MM.1S (cell line): ENCODE measurements around the gene DPP8.

Source experiments
- DNase-seq: peaks from one replicate; pipeline ENCODE4 v3.0.0-alpha.2; 2015
- H2AFZ ChIP-seq: fragments of 300-600 bp; sonication (generic); 2 replicates; pipeline ENCODE4 v1.6.0; 2016; ENCODE audit warnings: antibody characterized with exemption, low read length
- H3F3A ChIP-seq: fragments of 300-600 bp; sonication (generic); 2 replicates; pipeline ENCODE4 v1.6.1; 2016; ENCODE audit warnings: mild to moderate bottlenecking, antibody characterized with exemption, low read length, moderate library complexity, mixed read lengths; ENCODE audit not compliant: insufficient read depth
- H3K27ac ChIP-seq: fragments of 300-600 bp; sonication (generic); 2 replicates; pipeline ENCODE4 v1.5.1; 2016; ENCODE audit warnings: mild to moderate bottlenecking, low read length
- H3K27me3 ChIP-seq: fragments of 300-600 bp; sonication (generic); replicated peaks from 2 replicates; pipeline ENCODE4 v1.6.0; 2016; ENCODE audit warnings: low read length; ENCODE audit not compliant: insufficient read depth
- H3K36me3 ChIP-seq: fragments of 300-600 bp; sonication (generic); replicated peaks from 2 replicates; pipeline ENCODE4 v1.6.1; 2016; ENCODE audit warnings: mild to moderate bottlenecking, low read length, mixed read lengths; ENCODE audit not compliant: insufficient read depth
- H3K4me1 ChIP-seq: fragments of 300-600 bp; sonication (generic); 2 replicates; pipeline ENCODE4 v1.6.1; 2016; ENCODE audit warnings: low read length, mixed read lengths
- H3K4me2 ChIP-seq: fragments of 300-600 bp; sonication (generic); 2 replicates; pipeline ENCODE4 v1.6.0; 2016; ENCODE audit warnings: low read depth, low read length
- H3K4me3 ChIP-seq: fragments of 300-600 bp; sonication (generic); 2 replicates; pipeline ENCODE4 v1.5.1; 2016; ENCODE audit warnings: low read length, mixed read lengths
- H3K79me2 ChIP-seq: fragments of 300-600 bp; sonication (generic); 2 replicates; pipeline ENCODE4 v1.6.1; 2016; ENCODE audit warnings: mixed run types, low read length, mixed read lengths
- H3K9ac ChIP-seq: fragments of 300-600 bp; sonication (generic); 2 replicates; pipeline ENCODE4 v1.6.1; 2016; ENCODE audit warnings: low read length, mixed read lengths
- H3K9me2 ChIP-seq: fragments of 300-600 bp; sonication (generic); replicated peaks from 2 replicates; pipeline ENCODE4 v1.6.1; 2016; ENCODE audit warnings: mild to moderate bottlenecking, low read length, mixed read lengths; ENCODE audit not compliant: insufficient read depth
- H3K9me3 ChIP-seq: fragments of 300-600 bp; sonication (generic); replicated peaks from 2 replicates; pipeline ENCODE4 v1.6.1; 2016; ENCODE audit warnings: mild to moderate bottlenecking, low read length, mixed read lengths; ENCODE audit not compliant: insufficient read depth
- H4K20me1 ChIP-seq: fragments of 300-600 bp; sonication (generic); 2 replicates; pipeline ENCODE4 v1.6.1; 2016; ENCODE audit warnings: mild to moderate bottlenecking, low read length, moderate library complexity, mixed read lengths; ENCODE audit not compliant: insufficient read depth
- EZH2 ChIP-seq: fragments of 300-600 bp; sonication (generic); optimal IDR thresholded peaks from 2 replicates; pipeline ENCODE3; 2017; ENCODE audit warnings: low read depth, mild to moderate bottlenecking, antibody characterized with exemption, low read length, mixed read lengths
- EZH2phosphoT487 ChIP-seq: fragments of 300-600 bp; sonication (generic); IDR thresholded peaks from 2 replicates; pipeline ENCODE4 v1.6.1; 2018; ENCODE audit warnings: antibody characterized with exemption, low read length
- TF ChIP-seq, protein P1 (sequence below): fragments of 300-600 bp; sonication (generic); IDR thresholded peaks from 2 replicates; pipeline ENCODE4 v1.5.1; 2016; ENCODE audit warnings: antibody characterized with exemption, low read length, mixed read lengths

Gene DPP8

DNA sequence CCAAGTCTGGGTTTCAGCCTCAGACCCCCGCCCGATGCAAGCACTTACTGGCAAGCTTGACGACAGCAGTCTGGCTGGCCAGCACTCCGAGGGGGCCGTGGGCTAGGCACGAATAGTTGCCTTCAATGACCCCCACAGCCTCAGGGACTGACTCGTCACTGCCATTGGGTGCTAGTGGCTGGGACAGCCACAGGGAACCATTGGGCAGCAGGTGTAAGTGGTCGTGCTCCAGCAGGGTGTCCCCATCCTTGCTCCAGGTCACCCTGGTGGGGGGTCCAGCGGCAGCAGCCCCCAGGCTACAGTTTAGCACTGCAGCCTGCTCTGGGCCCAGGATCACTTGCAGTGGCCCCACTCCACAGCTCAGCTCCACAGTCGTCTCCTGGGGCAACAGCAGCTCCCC lies 106.5 kb downstream of the DPP8 start:
- no peaks in the 10 kb centered on the region for H4K20me1 ChIP-seq
- H3K4me1 ChIP-seq = peaks cover 9% of the 10 kb centered on the region
- no peaks in the 10 kb centered on the region for H3K36me3 ChIP-seq
- no peak overlapping the region for H3K4me2 ChIP-seq
- no peaks in the 10 kb centered on the region for H3K9me3 ChIP-seq
- no peaks in the 10 kb centered on the region for H3F3A ChIP-seq
- no peak for TF ChIP-seq EZH2
- TF ChIP-seq EZH2phosphoT487 = no peak
- TF ChIP-seq, protein P1, sequence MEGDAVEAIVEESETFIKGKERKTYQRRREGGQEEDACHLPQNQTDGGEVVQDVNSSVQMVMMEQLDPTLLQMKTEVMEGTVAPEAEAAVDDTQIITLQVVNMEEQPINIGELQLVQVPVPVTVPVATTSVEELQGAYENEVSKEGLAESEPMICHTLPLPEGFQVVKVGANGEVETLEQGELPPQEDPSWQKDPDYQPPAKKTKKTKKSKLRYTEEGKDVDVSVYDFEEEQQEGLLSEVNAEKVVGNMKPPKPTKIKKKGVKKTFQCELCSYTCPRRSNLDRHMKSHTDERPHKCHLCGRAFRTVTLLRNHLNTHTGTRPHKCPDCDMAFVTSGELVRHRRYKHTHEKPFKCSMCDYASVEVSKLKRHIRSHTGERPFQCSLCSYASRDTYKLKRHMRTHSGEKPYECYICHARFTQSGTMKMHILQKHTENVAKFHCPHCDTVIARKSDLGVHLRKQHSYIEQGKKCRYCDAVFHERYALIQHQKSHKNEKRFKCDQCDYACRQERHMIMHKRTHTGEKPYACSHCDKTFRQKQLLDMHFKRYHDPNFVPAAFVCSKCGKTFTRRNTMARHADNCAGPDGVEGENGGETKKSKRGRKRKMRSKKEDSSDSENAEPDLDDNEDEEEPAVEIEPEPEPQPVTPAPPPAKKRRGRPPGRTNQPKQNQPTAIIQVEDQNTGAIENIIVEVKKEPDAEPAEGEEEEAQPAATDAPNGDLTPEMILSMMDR = no peak
- H3K9ac ChIP-seq = no peak overlapping the region
- no peaks in the 10 kb centered on the region for H3K9me2 ChIP-seq
- peaks cover 6% of the 10 kb centered on the region; the same call in 1 of the 2 replicates for H3K27me3 ChIP-seq
- DNase-seq = no peak
- no peak overlapping the region for H3K4me3 ChIP-seq
- H2AFZ ChIP-seq = no peak overlapping the region
- H3K79me2 ChIP-seq = no peaks in the 10 kb centered on the region
- H3K27ac ChIP-seq = no peak overlapping the region

DNA sequence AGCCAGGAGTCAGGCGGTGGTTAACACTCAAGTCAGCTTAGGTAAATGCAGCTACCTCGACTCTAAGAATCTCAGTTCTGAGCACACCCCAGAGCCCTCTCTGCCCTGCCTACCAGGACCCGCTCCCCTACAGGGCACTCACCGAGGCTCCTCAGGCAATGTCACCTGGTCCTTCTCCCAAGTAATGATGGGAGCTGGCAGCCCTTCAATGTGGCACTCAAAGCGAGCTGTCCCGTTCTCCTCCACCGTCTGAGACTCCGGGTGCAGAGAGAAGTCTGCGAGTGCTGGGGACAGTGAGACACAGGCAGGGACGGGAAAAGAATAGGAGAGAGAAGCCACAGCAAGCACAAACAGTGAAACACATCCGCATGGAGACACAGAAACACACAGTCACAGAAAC lies 107.5 kb downstream of the DPP8 start:
- no peak overlapping the region for H3K27ac ChIP-seq
- no peak for DNase-seq
- TF ChIP-seq EZH2 (no peak), EZH2phosphoT487 (no peak)
- TF ChIP-seq, protein P1 = no peak
- no peaks in the 10 kb centered on the region for H3K79me2 ChIP-seq
- H3K9me2 ChIP-seq = no peaks in the 10 kb centered on the region
- H3K36me3 ChIP-seq = no peaks in the 10 kb centered on the region
- no peak overlapping the region for H3K4me3 ChIP-seq
- no peak overlapping the region for H2AFZ ChIP-seq
- H3F3A ChIP-seq = no peaks in the 10 kb centered on the region
- peaks cover 9% of the 10 kb centered on the region for H3K4me1 ChIP-seq
- no peaks in the 10 kb centered on the region for H3K9me3 ChIP-seq
- H3K27me3 ChIP-seq = no peaks in the 10 kb centered on the region; the same call in 1 of the 2 replicates
- no peak overlapping the region for H3K9ac ChIP-seq
- H4K20me1 ChIP-seq = no peaks in the 10 kb centered on the region
- H3K4me2 ChIP-seq = no peak overlapping the region

DNA sequence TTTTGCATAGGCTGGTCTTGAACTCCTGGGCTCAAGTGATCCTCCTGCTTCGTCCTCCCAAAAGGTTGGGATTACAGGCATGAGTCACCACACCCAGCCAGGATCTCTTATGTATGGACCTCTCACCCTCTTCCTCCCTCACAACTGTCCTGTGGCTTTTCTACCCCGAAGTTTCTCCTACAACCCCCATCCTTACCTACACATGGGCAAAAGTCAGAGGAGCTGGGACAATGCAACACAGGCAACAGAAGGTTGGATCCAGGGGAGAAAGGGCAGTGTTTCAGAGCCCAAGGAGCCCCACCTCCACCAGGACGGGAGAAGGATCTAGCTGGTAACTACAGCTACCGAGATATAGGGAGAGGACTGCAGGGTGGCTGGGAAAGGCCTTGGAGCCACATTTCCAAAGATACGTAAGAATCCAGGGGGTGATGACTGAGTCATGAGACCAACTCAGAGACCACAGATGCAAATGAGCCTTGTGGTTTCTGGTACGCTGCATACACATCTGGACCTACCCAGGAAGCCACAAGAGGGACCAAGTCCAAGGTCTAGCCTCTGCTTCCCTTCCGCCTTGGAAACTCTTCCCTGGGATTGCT lies 108.4 kb downstream of the DPP8 start:
- no peak overlapping the region for H3K27ac ChIP-seq
- H2AFZ ChIP-seq = peak overlapping the region; percentile 50; the same call in 1 of the 2 replicates
- no peaks in the 10 kb centered on the region for H3K79me2 ChIP-seq
- H3F3A ChIP-seq = no peaks in the 10 kb centered on the region
- H3K9me2 ChIP-seq = no peaks in the 10 kb centered on the region
- no peak overlapping the region for H3K9ac ChIP-seq
- no peak for TF ChIP-seq EZH2
- TF ChIP-seq, protein P1 = no peak
- TF ChIP-seq EZH2phosphoT487 = no peak
- no peak overlapping the region for H3K4me3 ChIP-seq
- H3K36me3 ChIP-seq = no peaks in the 10 kb centered on the region
- no peak for DNase-seq
- H3K4me2 ChIP-seq = peak overlapping the region; percentile 44
- H4K20me1 ChIP-seq = no peaks in the 10 kb centered on the region
- H3K9me3 ChIP-seq = no peaks in the 10 kb centered on the region
- H3K27me3 ChIP-seq = no peaks in the 10 kb centered on the region; the same call in 1 of the 2 replicates
- H3K4me1 ChIP-seq = peaks cover 9% of the 10 kb centered on the region
